CD4-positive, CD25-positive, alpha-beta regulatory T cell (primary cell): ENCODE results near the gene PAK2. TPM values are rescaled to one million over a fixed set of nuclear protein-coding genes. Genes with fewer than 3 reads are reported as not detected.
"Not testable (repeated sequence)": the region's sequence is repeated elsewhere in the genome, so short reads cannot be mapped to it uniquely, and the experiment has no call there.

ENCODE experiments used
- ATAC-seq, 2 donors: fragments of 150-1000 bp; cut with Tn5 transposase; one replicate each; pipeline ENCODE4 v1.10.0; 2021; ENCODE audit warnings: low read depth in 2 of 2, moderate number of reproducible peaks in 2 of 2, moderate library complexity in 1 of 2
- DNase-seq, 3 donors: peaks; one replicate each; pipeline versions ENCODE4 v3.0.0 to v3.0.0-alpha.2; 2012 to 2022; ENCODE audit warnings: mixed read lengths in 1 of 3
- H3K27ac ChIP-seq: one replicate; pipeline ENCODE4 v1.7.0; 2013; ENCODE audit warnings: mild to moderate bottlenecking, low read length; ENCODE audit not compliant: insufficient read depth, poor library complexity, severe bottlenecking
- H3K27me3 ChIP-seq: one replicate; pipeline ENCODE4 v1.7.0; 2013; ENCODE audit warnings: low read length; ENCODE audit not compliant: control insufficient read depth, insufficient read depth
- H3K36me3 ChIP-seq: one replicate; pipeline ENCODE4 v1.7.0; 2013; ENCODE audit warnings: mild to moderate bottlenecking, low read length, moderate library complexity; ENCODE audit not compliant: control insufficient read depth, insufficient read depth
- H3K4me1 ChIP-seq: 2 replicates; pipeline ENCODE4 v1.7.0; 2013; ENCODE audit warnings: mild to moderate bottlenecking, low read length; ENCODE audit not compliant: insufficient read depth, control insufficient read depth, poor library complexity, severe bottlenecking
- H3K4me3 ChIP-seq: one replicate; pipeline ENCODE4 v1.7.0; 2013; ENCODE audit warnings: low read depth, mild to moderate bottlenecking, low read length, moderate library complexity
- H3K9me3 ChIP-seq, 2 experiments: 1 replicate in 1 of 2; 2 replicates in 1 of 2; pipeline ENCODE4 v1.7.0; 2013; ENCODE audit warnings: low read length in 2 of 2, mild to moderate bottlenecking in 1 of 2, moderate library complexity in 1 of 2; ENCODE audit not compliant: control insufficient read depth in 2 of 2
- H3K27ac Mint-ChIP-seq, 3 donors: one replicate each; pipeline ENCODE4 v1.8.0; 2020 to 2022; ENCODE audit warnings: mild to moderate bottlenecking in 3 of 3, mixed read lengths in 3 of 3, moderate library complexity in 2 of 3
- H3K27me3 Mint-ChIP-seq: one replicate; pipeline ENCODE4 v1.8.0; 2022; ENCODE audit warnings: mild to moderate bottlenecking, mixed read lengths
- H3K36me3 Mint-ChIP-seq: one replicate; pipeline ENCODE4 v1.8.0; 2020; ENCODE audit warnings: mixed read lengths
- H3K4me1 Mint-ChIP-seq, 4 donors: one replicate each; pipeline ENCODE4 v1.8.0; 2020 to 2022; ENCODE audit warnings: mixed read lengths in 4 of 4, mild to moderate bottlenecking in 1 of 4
- H3K4me3 Mint-ChIP-seq, 4 donors: one replicate each; pipeline ENCODE4 v1.8.0; 2020 to 2022; ENCODE audit warnings: mild to moderate bottlenecking in 4 of 4, mixed read lengths in 4 of 4, moderate library complexity in 3 of 4
- H3K9me3 Mint-ChIP-seq, 7 donors: one replicate each; pipeline ENCODE4 v1.8.0; 2020 to 2022; ENCODE audit warnings: mixed read lengths in 7 of 7, mild to moderate bottlenecking in 3 of 7, moderate library complexity in 2 of 7
- polyA plus RNA-seq, 4 donors: library from polyadenylated mRNA; unstranded; fragments of 300-500 nt; fragmentation: Illumina TruSeq; gene quantifications; one replicate each; pipeline ENCODE4 v1.2.3, GENCODE V29; 2021
- total RNA-seq: library from RNA; stranded (reverse); gene quantifications from one replicate; pipeline ENCODE4 v1.2.3, GENCODE V29; 2022

The PAK2 gene
- total and polyA plus RNA-seq, 5 donors from 2014 or later = 37.5 to 83.7 (median 44.1) TPM

GRCh38 chr3:196712514-196713413, 26.9 kb upstream of the PAK2 start:
- Histone ChIP-seq H3K4me3 (peak overlapping the region; percentile 85), H3K9me3 (no peaks in the 10 kb centered on the region), H3K4me1 (peaks cover 13% of the 10 kb centered on the region), H3K27ac (peak overlapping the region; percentile 99), H3K27me3 (no peaks in the 10 kb centered on the region), H3K36me3 (no peaks in the 10 kb centered on the region)
- ATAC-seq (peak; percentile 56 to 57), DNase-seq (peak in 2 of 3 donors; percentile 55 to 71)
- peak overlapping the region; percentile 54 to 90 (median 85) for H3K27ac Mint-ChIP-seq
- peaks cover 16 to 43% (median 25%) of the 10 kb centered on the region in 4 donors for H3K4me1 Mint-ChIP-seq
- no peaks in the 10 kb centered on the region for H3K36me3 Mint-ChIP-seq
- H3K9me3 Mint-ChIP-seq = no peaks in the 10 kb centered on the region
- H3K4me3 Mint-ChIP-seq = peak overlapping the region; percentile 84 to 90 (median 88)
- H3K27me3 Mint-ChIP-seq = no peaks in the 10 kb centered on the region

- peaks cover 12 to 26% (median 24%) of the 10 kb centered on the region in 4 donors for H3K4me1 Mint-ChIP-seq
- H3K27ac Mint-ChIP-seq = not testable (repeated sequence)
Measured at GRCh38 chr3:196717162-196717561, 22.5 kb upstream of the PAK2 start.

GRCh38 chr3:196721097-196721496, 18.6 kb upstream of the PAK2 start:
- Histone ChIP-seq H3K27ac (no peak overlapping the region), H3K4me3 (no peak overlapping the region), H3K36me3 (peaks cover 5% of the 10 kb centered on the region), H3K9me3 (no peaks in the 10 kb centered on the region), H3K4me1 (no peaks in the 10 kb centered on the region), H3K27me3 (no peaks in the 10 kb centered on the region)
- no peaks in the 10 kb centered on the region for H3K9me3 Mint-ChIP-seq
- H3K27me3 Mint-ChIP-seq = no peaks in the 10 kb centered on the region
- no peak for DNase-seq
- no peak overlapping the region for H3K4me3 Mint-ChIP-seq
- peaks cover 18% of the 10 kb centered on the region for H3K36me3 Mint-ChIP-seq
- no peak for ATAC-seq
- H3K4me1 Mint-ChIP-seq = peaks cover 9 to 29% (median 15%) of the 10 kb centered on the region in 4 donors
- H3K27ac Mint-ChIP-seq = no peak overlapping the region

More at GRCh38 chr3:196717162-196717561, 22.5 kb upstream of the PAK2 start:
- not testable (repeated sequence) for H3K4me3 Mint-ChIP-seq, DNase-seq, H3K9me3 Mint-ChIP-seq, H3K27ac ChIP-seq, H3K9me3 ChIP-seq, ATAC-seq, H3K27me3 ChIP-seq, H3K36me3 ChIP-seq, H3K4me3 ChIP-seq, H3K4me1 ChIP-seq, H3K27me3 Mint-ChIP-seq
- H3K36me3 Mint-ChIP-seq = peaks cover 12% of the 10 kb centered on the region

GRCh38 chr3:196726788-196727675, 12.6 kb upstream of the PAK2 start:
- peak; percentile 96 to 100 for ATAC-seq
- no peaks in the 10 kb centered on the region for H3K9me3 Mint-ChIP-seq
- peak in 1 of 3 donors; percentile 79 for DNase-seq
- H3K9me3 ChIP-seq = no peaks in the 10 kb centered on the region
- no peaks in the 10 kb centered on the region for H3K27me3 ChIP-seq
- H3K27me3 Mint-ChIP-seq = no peaks in the 10 kb centered on the region
- H3K36me3 ChIP-seq = no peaks in the 10 kb centered on the region
- peaks cover 7% of the 10 kb centered on the region for H3K36me3 Mint-ChIP-seq
- peak overlapping the region; percentile 54 for H3K4me3 ChIP-seq
- peak overlapping the region; percentile 38 for H3K27ac ChIP-seq
- H3K27ac Mint-ChIP-seq = peak overlapping the region; percentile 8 to 84 (median 61)
- H3K4me1 ChIP-seq = peaks cover 13% of the 10 kb centered on the region
- peaks cover 12 to 46% (median 27%) of the 10 kb centered on the region in 4 donors for H3K4me1 Mint-ChIP-seq
- no peak overlapping the region for H3K4me3 Mint-ChIP-seq

GRCh38 chr3:196735751-196736150, 3.9 kb upstream of the PAK2 start:
- H3K36me3 Mint-ChIP-seq = peaks cover 5% of the 10 kb centered on the region
- H3K4me3 ChIP-seq = no peak overlapping the region
- H3K9me3 Mint-ChIP-seq = no peaks in the 10 kb centered on the region
- no peak overlapping the region for H3K27ac ChIP-seq
- ATAC-seq (no peak), DNase-seq (no peak)
- peak overlapping the region in 1 of 4 donors; percentile 82 for H3K4me3 Mint-ChIP-seq
- H3K4me1 ChIP-seq = no peaks in the 10 kb centered on the region
- peaks cover 3 to 21% (median 11%) of the 10 kb centered on the region in 4 donors for H3K4me1 Mint-ChIP-seq
- H3K36me3 ChIP-seq = peaks cover 2% of the 10 kb centered on the region
- peak overlapping the region in 1 of 3 donors; percentile 20 for H3K27ac Mint-ChIP-seq
- no peaks in the 10 kb centered on the region for H3K27me3 ChIP-seq
- H3K9me3 ChIP-seq = no peaks in the 10 kb centered on the region
- no peaks in the 10 kb centered on the region for H3K27me3 Mint-ChIP-seq

GRCh38 chr3:196736670-196737374, 2.8 kb upstream of the PAK2 start:
- Mint-ChIP-seq H3K9me3 (no peaks in the 10 kb centered on the region), H3K27me3 (no peaks in the 10 kb centered on the region), H3K4me1 (peaks cover 6 to 32% (median 20%) of the 10 kb centered on the region in 4 donors), H3K27ac (no peak overlapping the region), H3K36me3 (peaks cover 5% of the 10 kb centered on the region), H3K4me3 (peak overlapping the region in 2 of 4 donors; percentile 3 to 43)
- no peak for ATAC-seq
- no peak overlapping the region for H3K27ac ChIP-seq
- H3K4me3 ChIP-seq = no peak overlapping the region
- peaks cover 2% of the 10 kb centered on the region for H3K36me3 ChIP-seq
- no peak for DNase-seq
- peaks cover 7% of the 10 kb centered on the region for H3K4me1 ChIP-seq
- H3K27me3 ChIP-seq = no peaks in the 10 kb centered on the region
- no peaks in the 10 kb centered on the region for H3K9me3 ChIP-seq

GRCh38 chr3:196737655-196738054, 2.0 kb upstream of the PAK2 start:
- Mint-ChIP-seq H3K4me3 (no peak overlapping the region), H3K36me3 (peaks cover 5% of the 10 kb centered on the region), H3K9me3 (no peaks in the 10 kb centered on the region), H3K27ac (peak overlapping the region in 1 of 3 donors; percentile 76), H3K27me3 (no peaks in the 10 kb centered on the region), H3K4me1 (peaks cover 7 to 33% (median 22%) of the 10 kb centered on the region in 4 donors)
- no peak for DNase-seq
- Histone ChIP-seq H3K27me3 (no peaks in the 10 kb centered on the region), H3K9me3 (no peaks in the 10 kb centered on the region), H3K4me1 (peaks cover 12% of the 10 kb centered on the region), H3K4me3 (no peak overlapping the region), H3K27ac (no peak overlapping the region), H3K36me3 (peaks cover 2% of the 10 kb centered on the region)
- ATAC-seq = no peak
